SK-N-SH treated with all-trans-retinoic acid at 6 μM for 48 hours (cell line): Measurements from ENCODE around the gene SF1.

Source experiments
- CSDC2 ChIP-seq: fragments of 250-450 bp; sonication (Bioruptor Pico); IDR thresholded peaks from 2 replicates; pipeline ENCODE4 v1.5.0; 2020; ENCODE audit warnings: mild to moderate bottlenecking, moderate library complexity
- CSRNP3 ChIP-seq: fragments of 250-450 bp; sonication (Bioruptor Pico); IDR thresholded peaks from 2 replicates; pipeline ENCODE4 v1.5.1; 2021; ENCODE audit warnings: mild to moderate bottlenecking, moderate library complexity
- ISL1 ChIP-seq: fragments of 250-450 bp; sonication (Bioruptor Pico); IDR thresholded peaks from 2 replicates; pipeline ENCODE4 v2.1.2; 2022; ENCODE audit warnings: mild to moderate bottlenecking, moderate library complexity
- PATZ1 ChIP-seq: fragments of 250-450 bp; sonication (Bioruptor Pico); IDR thresholded peaks from 2 replicates; pipeline ENCODE4 v1.8.0; 2020; ENCODE audit warnings: mild to moderate bottlenecking, moderate library complexity, borderline replicate concordance
- PPARA ChIP-seq: fragments of 250-450 bp; sonication (Bioruptor Pico); IDR thresholded peaks from 2 replicates; pipeline ENCODE4 v1.5.0; 2020; ENCODE audit warnings: mild to moderate bottlenecking, borderline replicate concordance
- RARB ChIP-seq: fragments of 250-450 bp; sonication (Bioruptor Pico); IDR thresholded peaks from 2 replicates; pipeline ENCODE4 v1.8.0; 2021; ENCODE audit warnings: mild to moderate bottlenecking, moderate library complexity
- TOX ChIP-seq: fragments of 250-450 bp; sonication (Bioruptor Pico); IDR thresholded peaks from 2 replicates; pipeline ENCODE4 v1.8.0; 2021; ENCODE audit warnings: mild to moderate bottlenecking, moderate library complexity, borderline replicate concordance
- TSHZ2 ChIP-seq: fragments of 250-450 bp; sonication (Bioruptor Pico); IDR thresholded peaks from 2 replicates; pipeline ENCODE4 v1.5.0; 2020; ENCODE audit warnings: mild to moderate bottlenecking, moderate library complexity
- ZFP3 ChIP-seq: fragments of 250-450 bp; sonication (Bioruptor Pico); IDR thresholded peaks from 2 replicates; pipeline ENCODE4 v1.5.0; 2020; ENCODE audit warnings: mild to moderate bottlenecking, moderate library complexity
- ZFP30 ChIP-seq: fragments of 450-650 bp; formaldehyde crosslinking; IDR thresholded peaks from 2 replicates; pipeline ENCODE4 v1.5.0; 2022; ENCODE audit warnings: mild to moderate bottlenecking, moderate library complexity
- ZNF70 ChIP-seq: fragments of 450-650 bp; formaldehyde crosslinking; IDR thresholded peaks from 2 replicates; pipeline ENCODE4 v1.5.0; 2020; ENCODE audit warnings: mild to moderate bottlenecking, moderate library complexity
- ZNF8 ChIP-seq: fragments of 450-650 bp; formaldehyde crosslinking; IDR thresholded peaks from 2 replicates; pipeline ENCODE4 v1.5.0; 2020; ENCODE audit warnings: mild to moderate bottlenecking, moderate library complexity

- TF ChIP-seq TOX (no peak), CSRNP3 (CRISPR knock-in tag) (no peak), ZFP30 (no peak), CSDC2 (CRISPR knock-in tag) (no peak), RARB (no peak), ZFP3 (CRISPR knock-in tag) (no peak), ZNF70 (CRISPR knock-in tag) (no peak), PATZ1 (CRISPR knock-in tag) (no peak), PPARA (CRISPR knock-in tag) (no peak), TSHZ2 (no peak), ISL1 (CRISPR knock-in tag) (no peak), ZNF8 (CRISPR knock-in tag) (no peak)
Observed at GRCh38 chr11:64801158-64801464, 22.8 kb upstream of the SF1 start.
